Loucy (cell line): Measurements from ENCODE around the gene GAS2.

Experiments used
- CTCF ChIP-seq: fragments of 200-600 bp; sonication (generic); conservative IDR thresholded peaks from 2 replicates; pipeline ENCODE4 v1.5.1; 2014; ENCODE audit warnings: mild to moderate bottlenecking, antibody characterized with exemption, low read length
- EZH2phosphoT487 ChIP-seq: fragments of 200-600 bp; IDR thresholded peaks from 2 replicates; pipeline ENCODE4 v1.6.1; 2018; ENCODE audit warnings: antibody characterized with exemption, mild to moderate bottlenecking, moderate library complexity, borderline replicate concordance

GRCh38 chr11:22775248-22775647, 108.8 kb downstream of the GAS2 start:
- TF ChIP-seq CTCF (no peak), EZH2phosphoT487 (no peak)
